Measurements from ENCODE around the gene DYRK1B. TPM values are rescaled to one million over a fixed set of nuclear protein-coding genes. Genes with fewer than 3 reads are reported as not detected.
"Not testable (repeated sequence)": the region's sequence is repeated elsewhere in the genome, so short reads cannot be mapped to it uniquely, and the experiment has no call there.

The DYRK1B gene
- total RNA-seq (2022) (21.5 and 24.6 TPM in 2 replicates), Bru-seq, nascent RNA (percentile 65 among the genes with signal in this experiment), BruChase-seq, experiment 1, labeled RNA remaining after a 6-hour chase (percentile 69 among the genes with signal in this experiment), BruChase-seq, experiment 2, labeled RNA remaining after a 2-hour chase (percentile 79 among the genes with signal in this experiment)
- long read RNA-seq, partial matches to known transcripts: 1 of 8 reads
- long read RNA-seq, other reads (novel, unspliced or antisense): 1 of 8 reads

DNA sequence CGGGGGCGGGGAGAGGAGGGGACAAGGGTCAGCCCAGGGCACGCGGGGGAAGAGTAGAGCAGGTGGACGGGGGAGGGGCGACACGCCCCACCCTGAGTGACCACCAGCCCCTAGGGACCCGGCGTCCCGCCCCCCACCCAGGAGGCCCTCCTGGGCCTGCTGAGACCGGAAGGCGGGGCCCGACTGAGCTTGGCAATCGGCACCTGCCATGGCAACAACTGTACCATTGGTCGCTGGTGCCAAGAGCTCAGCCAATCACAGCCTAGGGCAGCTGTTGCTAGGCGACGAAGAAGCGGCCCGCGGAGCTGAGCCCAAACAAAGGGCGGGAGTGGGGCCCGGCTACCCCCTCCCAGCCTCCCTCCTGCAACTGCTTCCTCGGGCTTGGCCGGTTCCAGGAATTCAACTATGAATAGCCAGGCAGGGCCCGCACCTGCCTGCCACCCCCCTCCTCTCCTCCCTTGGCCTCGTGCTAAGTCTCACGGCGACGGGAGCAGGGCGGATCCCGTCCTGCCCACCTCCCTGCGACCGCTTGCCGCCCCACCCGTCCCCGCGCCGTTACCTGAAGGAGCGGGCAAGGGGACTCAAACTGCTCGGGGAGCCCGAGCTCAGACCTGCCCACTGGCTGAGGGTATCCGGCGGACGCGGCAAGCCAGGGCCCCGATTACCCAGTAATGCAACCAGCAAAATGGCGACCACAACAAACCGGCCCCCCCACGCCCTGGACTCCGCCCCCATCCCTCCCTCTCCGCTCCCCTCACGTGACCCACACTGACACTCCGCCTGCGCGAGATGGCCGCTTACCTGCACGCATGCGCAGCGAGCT lies at the start of gene DYRK1B:
DYRK1B (minus strand) TSS at position 699 of the 823 bp plus-strand sequence. CDS start 2,295 bp downstream, outside the sequence.
- Mint-ChIP-seq H3K36me3 (ENCODE audit: insufficient read depth, unreplicated experiment) (peaks cover 86% of the 10 kb centered on the region), H3K4me3 (ENCODE audit: low read depth, unreplicated experiment) (peak within 1 kb of the TSS; percentile 81), H3K27me3 (ENCODE audit: unreplicated experiment) (no peaks in the 10 kb centered on the region), H3K4me1 (ENCODE audit: low read depth, unreplicated experiment) (peaks cover 35% of the 10 kb centered on the region), H3K27ac (ENCODE audit: unreplicated experiment) (peak within 1 kb of the TSS; percentile 68), H3K9me3 (ENCODE audit: low read depth, unreplicated experiment) (no peaks in the 10 kb centered on the region)
- TF ChIP-seq, protein P1, sequence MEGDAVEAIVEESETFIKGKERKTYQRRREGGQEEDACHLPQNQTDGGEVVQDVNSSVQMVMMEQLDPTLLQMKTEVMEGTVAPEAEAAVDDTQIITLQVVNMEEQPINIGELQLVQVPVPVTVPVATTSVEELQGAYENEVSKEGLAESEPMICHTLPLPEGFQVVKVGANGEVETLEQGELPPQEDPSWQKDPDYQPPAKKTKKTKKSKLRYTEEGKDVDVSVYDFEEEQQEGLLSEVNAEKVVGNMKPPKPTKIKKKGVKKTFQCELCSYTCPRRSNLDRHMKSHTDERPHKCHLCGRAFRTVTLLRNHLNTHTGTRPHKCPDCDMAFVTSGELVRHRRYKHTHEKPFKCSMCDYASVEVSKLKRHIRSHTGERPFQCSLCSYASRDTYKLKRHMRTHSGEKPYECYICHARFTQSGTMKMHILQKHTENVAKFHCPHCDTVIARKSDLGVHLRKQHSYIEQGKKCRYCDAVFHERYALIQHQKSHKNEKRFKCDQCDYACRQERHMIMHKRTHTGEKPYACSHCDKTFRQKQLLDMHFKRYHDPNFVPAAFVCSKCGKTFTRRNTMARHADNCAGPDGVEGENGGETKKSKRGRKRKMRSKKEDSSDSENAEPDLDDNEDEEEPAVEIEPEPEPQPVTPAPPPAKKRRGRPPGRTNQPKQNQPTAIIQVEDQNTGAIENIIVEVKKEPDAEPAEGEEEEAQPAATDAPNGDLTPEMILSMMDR (IDR thresholded peaks at IDR 0.05; ENCODE audit: unreplicated experiment): no peak
- no TSS peak for BruUV-seq (replicated peaks)
- intact Hi-C loops (cut with micrococcal nuclease; ENCODE audit: unreplicated experiment): no loop called here
- CTCF ChIA-PET: interaction anchor here (0.6 to 1.6 kb wide), 8 partner anchors 10 to 398 kb away, joined by 3 to 22 read pairs (median 4); partner anchors contain the start of genes FBL, PSMC4 and RPS16
- peak; percentile 98 for DNase-seq

DNA sequence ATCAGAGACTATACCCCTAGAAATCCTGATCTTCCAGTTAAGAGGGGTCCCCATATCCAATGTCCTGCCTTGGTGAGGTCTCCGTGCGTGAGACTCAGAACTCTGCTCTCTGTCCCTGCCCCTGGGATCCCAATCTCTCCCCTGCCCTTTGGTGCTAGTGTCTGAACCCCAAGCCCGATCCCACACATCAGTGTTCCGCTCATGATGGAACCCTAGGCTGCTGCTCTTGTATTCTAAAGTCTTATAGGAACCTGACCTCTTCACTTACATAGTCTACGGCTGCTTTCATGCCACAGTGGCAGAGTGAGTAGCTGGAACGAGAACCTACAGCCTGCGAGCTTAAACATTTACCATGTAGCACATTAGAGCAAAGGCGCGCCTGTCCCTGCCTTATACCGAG lies 48.7 kb upstream of the DYRK1B start:
- H3K27ac Mint-ChIP-seq (ENCODE audit: unreplicated experiment); H3K36me3 Mint-ChIP-seq (ENCODE audit: insufficient read depth, unreplicated experiment); H3K4me3 Mint-ChIP-seq (ENCODE audit: low read depth, unreplicated experiment); intact Hi-C loops (cut with micrococcal nuclease; ENCODE audit: unreplicated experiment); DNase-seq; H3K27me3 Mint-ChIP-seq (ENCODE audit: unreplicated experiment); H3K9me3 Mint-ChIP-seq (ENCODE audit: low read depth, unreplicated experiment); BruUV-seq (replicated peaks); H3K4me1 Mint-ChIP-seq (ENCODE audit: low read depth, unreplicated experiment); CTCF ChIA-PET: not testable (repeated sequence)

DNA sequence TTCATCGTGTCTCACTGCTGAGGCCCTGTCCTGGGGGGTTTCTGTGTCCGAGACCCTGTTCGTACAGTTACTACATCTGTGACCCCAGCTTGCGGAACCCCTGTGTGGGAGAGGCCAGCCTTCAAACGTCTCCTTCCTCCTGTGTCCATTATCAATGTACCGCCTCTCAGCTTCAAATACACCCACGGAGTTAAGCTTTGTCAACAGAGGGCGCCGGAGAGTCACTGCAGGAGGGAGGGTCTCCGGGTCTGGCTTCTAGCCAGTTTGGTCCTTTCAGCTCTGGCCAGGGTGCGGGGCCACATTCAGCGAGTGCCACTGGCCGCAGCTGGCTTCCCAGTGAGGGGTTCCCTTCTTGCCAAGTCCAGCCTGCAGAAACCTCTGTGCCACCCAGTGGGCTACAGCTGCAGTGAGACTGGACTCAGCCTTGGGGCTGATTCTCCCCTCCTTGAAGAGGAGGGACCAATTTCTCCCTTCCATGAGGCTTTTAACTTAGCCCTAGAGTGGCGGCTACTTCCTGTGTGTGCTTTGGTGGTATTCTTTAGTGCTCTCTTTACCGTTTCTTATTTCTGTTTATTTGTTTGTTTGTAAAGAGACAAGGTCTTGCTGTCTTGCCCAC lies 47.6 kb upstream of the DYRK1B start:
- peak; percentile 65 for DNase-seq

DNA sequence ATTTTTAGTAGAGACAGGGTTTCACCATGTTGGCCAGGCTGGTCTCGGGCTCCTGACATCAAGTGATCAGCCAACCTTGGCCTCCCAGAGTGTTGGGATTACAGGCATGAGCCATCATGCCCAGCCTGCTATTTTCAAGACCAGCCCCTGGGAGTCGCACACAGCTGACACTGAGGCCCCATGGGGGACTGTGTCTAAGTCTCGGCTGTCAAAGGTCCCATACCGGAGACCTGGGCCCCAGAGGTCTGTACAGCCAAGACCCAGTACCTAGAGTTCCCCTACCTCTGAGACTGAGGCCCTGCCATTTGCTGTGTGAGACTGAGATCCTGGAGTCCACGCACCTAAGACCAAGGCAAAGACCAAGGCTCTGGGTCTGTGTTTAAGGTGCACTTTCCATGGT lies 46.3 kb upstream of the DYRK1B start:
- H3K4me1 Mint-ChIP-seq (ENCODE audit: low read depth, unreplicated experiment); BruUV-seq (replicated peaks); H3K27me3 Mint-ChIP-seq (ENCODE audit: unreplicated experiment); DNase-seq; H3K36me3 Mint-ChIP-seq (ENCODE audit: insufficient read depth, unreplicated experiment); H3K27ac Mint-ChIP-seq (ENCODE audit: unreplicated experiment); intact Hi-C loops (cut with micrococcal nuclease; ENCODE audit: unreplicated experiment); H3K9me3 Mint-ChIP-seq (ENCODE audit: low read depth, unreplicated experiment); H3K4me3 Mint-ChIP-seq (ENCODE audit: low read depth, unreplicated experiment); CTCF ChIA-PET: not testable (repeated sequence)

More for the DNA sequence above, 47.6 kb upstream of the DYRK1B start:
- H3K27ac Mint-ChIP-seq (ENCODE audit: unreplicated experiment); H3K4me3 Mint-ChIP-seq (ENCODE audit: low read depth, unreplicated experiment); H3K4me1 Mint-ChIP-seq (ENCODE audit: low read depth, unreplicated experiment); H3K36me3 Mint-ChIP-seq (ENCODE audit: insufficient read depth, unreplicated experiment); H3K27me3 Mint-ChIP-seq (ENCODE audit: unreplicated experiment); intact Hi-C loops (cut with micrococcal nuclease; ENCODE audit: unreplicated experiment); BruUV-seq (replicated peaks); H3K9me3 Mint-ChIP-seq (ENCODE audit: low read depth, unreplicated experiment): not testable (repeated sequence)
- CTCF ChIA-PET: interaction anchor here (1.1 kb wide), 1 partner anchor 89 kb away, joined by 17 read pairs; the partner anchor contains the start of gene PSMC4
- TF ChIP-seq, protein P1 (IDR thresholded peaks at IDR 0.05; ENCODE audit: unreplicated experiment): peak; percentile 44

DNA sequence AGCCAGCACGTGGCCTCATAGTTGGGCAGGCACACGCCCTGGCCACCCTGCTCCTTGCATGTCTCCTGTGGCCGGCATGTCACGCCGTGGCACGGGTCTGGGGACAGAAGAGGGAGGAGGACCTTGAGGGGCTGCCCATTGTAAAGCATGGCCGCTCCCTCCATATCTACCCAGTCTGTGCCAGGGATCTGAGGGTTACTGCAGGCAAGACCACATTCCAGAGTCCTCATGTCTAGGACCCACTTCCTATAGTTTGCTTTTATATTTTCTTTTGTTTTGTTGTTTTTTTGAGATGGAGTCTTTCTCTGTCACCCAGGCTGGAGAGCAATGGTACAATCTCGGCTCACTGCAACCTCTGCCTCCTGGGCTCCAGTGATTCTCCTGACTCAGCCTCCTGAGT lies 45.8 kb upstream of the DYRK1B start:
- H3K36me3 Mint-ChIP-seq (ENCODE audit: insufficient read depth, unreplicated experiment); H3K4me3 Mint-ChIP-seq (ENCODE audit: low read depth, unreplicated experiment); H3K27me3 Mint-ChIP-seq (ENCODE audit: unreplicated experiment); DNase-seq; intact Hi-C loops (cut with micrococcal nuclease; ENCODE audit: unreplicated experiment); BruUV-seq (replicated peaks); H3K4me1 Mint-ChIP-seq (ENCODE audit: low read depth, unreplicated experiment); H3K9me3 Mint-ChIP-seq (ENCODE audit: low read depth, unreplicated experiment); CTCF ChIA-PET; H3K27ac Mint-ChIP-seq (ENCODE audit: unreplicated experiment): not testable (repeated sequence)

DNA sequence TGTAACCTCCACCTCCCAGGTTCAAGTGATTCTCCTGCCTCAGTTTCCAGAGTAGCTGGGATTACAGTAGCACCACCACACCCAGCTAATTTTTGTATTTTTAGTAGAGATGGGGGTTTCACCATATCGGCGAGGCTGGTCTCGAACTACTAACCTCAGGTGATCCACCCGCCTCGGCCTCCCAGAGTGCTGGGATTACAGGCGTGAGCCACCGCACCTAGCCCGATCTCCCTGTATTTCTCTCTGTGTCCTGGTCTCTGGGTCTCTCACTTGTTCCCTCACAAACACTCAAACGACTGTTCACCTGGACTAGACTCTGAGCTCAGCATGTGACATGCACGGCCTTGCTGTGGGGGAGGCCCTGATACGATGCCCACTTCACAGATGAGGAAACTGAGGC lies 44.9 kb upstream of the DYRK1B start:
- intact Hi-C loops (cut with micrococcal nuclease; ENCODE audit: unreplicated experiment); H3K4me3 Mint-ChIP-seq (ENCODE audit: low read depth, unreplicated experiment); H3K27ac Mint-ChIP-seq (ENCODE audit: unreplicated experiment); H3K4me1 Mint-ChIP-seq (ENCODE audit: low read depth, unreplicated experiment); BruUV-seq (replicated peaks); H3K9me3 Mint-ChIP-seq (ENCODE audit: low read depth, unreplicated experiment); H3K27me3 Mint-ChIP-seq (ENCODE audit: unreplicated experiment); H3K36me3 Mint-ChIP-seq (ENCODE audit: insufficient read depth, unreplicated experiment); DNase-seq: not testable (repeated sequence)
- CTCF ChIA-PET: interaction anchor here (0.7 kb wide), 1 partner anchor 73 kb away, joined by 3 read pairs; no protein-coding TSS in a partner anchor

All from Calu3 (cell line).